Stimulated activated CD8-positive, alpha-beta memory T cell treated with anti-CD3 and anti-CD28 coated beads, Interleukin-15, amount 100 ng/mL, for 24 hours (primary cell): ENCODE data around the gene LRR1.
A peak's percentile ranks its signal among the peaks of the same experiment; 100 is the strongest.
"Not testable (repeated sequence)": the region's sequence is repeated elsewhere in the genome, so short reads cannot be mapped to it uniquely, and the experiment has no call there.

Experiments used
- DNase-seq: peaks from one replicate; pipeline ENCODE4 v3.0.0-alpha.2; 2020; ENCODE audit warnings: low read depth

LRR1 gene, protein sequence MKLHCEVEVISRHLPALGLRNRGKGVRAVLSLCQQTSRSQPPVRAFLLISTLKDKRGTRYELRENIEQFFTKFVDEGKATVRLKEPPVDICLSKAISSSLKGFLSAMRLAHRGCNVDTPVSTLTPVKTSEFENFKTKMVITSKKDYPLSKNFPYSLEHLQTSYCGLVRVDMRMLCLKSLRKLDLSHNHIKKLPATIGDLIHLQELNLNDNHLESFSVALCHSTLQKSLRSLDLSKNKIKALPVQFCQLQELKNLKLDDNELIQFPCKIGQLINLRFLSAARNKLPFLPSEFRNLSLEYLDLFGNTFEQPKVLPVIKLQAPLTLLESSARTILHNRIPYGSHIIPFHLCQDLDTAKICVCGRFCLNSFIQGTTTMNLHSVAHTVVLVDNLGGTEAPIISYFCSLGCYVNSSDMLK

DNA sequence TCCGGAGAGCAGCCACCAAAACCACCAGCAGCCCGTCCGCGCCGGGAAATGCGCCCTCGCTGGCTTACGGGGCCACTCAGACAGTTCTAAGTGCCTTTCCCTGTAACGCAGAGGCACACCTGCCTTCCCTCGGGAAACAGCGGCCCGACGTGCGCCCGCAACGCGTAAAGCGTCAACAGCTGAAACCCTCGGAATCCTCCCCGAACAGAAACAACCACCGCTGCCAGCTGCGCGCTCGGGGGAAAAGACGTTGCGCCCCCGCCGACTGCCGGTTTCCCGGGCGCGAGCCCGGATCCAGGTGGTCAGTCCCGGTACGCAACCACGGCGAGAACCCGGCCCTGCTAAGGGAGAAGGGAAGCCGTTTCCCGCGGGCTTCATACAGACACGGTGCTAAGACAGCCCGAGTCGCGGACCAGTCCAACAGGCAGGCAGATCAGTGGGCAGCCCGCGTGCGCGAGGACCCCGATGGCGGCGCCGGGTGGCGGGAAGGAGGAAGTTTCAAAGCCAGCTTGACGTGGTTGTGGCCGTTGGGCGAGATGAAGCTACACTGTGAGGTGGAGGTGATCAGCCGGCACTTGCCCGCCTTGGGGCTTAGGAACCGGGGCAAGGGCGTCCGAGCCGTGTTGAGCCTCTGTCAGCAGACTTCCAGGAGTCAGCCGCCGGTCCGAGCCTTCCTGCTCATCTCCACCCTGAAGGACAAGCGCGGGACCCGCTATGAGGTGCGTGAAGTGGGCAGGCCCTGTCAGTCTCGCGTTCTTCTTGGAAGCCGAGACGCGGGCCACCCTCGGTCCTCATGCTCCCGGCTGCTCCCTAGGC lies at the start of gene LRR1:
TSS of gene LRR1 (plus strand) at position 456 of the 816 bp plus-strand sequence. CDS start at position 537, 81 bp downstream.
- DNase-seq: peak; percentile 68

DNA sequence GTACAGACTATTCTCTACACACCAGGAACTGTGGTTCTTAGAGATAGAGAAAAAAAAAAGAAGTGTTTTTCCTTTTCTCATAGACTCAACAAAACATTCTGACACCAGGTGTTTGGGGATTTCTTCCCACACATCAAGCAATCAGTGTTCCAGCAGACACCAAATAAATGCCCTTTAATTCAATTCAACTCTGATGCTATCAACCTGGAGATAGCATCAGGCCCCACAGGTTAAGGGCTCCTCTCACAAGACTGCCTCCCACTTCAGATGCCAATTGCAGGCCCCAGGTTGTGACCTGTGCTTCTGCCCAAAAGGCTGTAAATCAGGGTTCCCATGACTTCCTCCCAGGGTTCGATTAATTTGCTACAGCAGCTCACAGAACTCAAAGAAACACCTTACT lies 49.3 kb upstream of the LRR1 start:
- no peak for DNase-seq

DNA sequence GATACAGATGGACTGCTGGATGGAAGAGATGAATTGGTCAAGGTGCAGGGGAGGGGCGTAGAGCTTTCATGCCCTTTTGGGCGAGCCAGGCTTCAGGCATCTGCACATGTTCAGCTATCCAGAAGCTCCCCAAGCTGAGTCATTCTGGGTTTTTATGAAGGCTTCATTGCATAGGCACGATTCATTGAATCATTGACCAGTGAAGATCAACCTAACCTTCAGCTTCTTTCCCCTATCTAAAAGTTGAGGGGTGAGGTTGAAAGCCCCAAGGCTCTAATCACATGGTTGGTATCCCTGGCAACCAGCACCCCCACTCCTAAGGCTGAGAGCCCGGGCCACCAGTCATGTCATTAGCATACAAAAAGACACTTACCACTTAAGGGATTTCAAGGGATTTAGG lies 48.9 kb upstream of the LRR1 start:
- no peak for DNase-seq

DNA sequence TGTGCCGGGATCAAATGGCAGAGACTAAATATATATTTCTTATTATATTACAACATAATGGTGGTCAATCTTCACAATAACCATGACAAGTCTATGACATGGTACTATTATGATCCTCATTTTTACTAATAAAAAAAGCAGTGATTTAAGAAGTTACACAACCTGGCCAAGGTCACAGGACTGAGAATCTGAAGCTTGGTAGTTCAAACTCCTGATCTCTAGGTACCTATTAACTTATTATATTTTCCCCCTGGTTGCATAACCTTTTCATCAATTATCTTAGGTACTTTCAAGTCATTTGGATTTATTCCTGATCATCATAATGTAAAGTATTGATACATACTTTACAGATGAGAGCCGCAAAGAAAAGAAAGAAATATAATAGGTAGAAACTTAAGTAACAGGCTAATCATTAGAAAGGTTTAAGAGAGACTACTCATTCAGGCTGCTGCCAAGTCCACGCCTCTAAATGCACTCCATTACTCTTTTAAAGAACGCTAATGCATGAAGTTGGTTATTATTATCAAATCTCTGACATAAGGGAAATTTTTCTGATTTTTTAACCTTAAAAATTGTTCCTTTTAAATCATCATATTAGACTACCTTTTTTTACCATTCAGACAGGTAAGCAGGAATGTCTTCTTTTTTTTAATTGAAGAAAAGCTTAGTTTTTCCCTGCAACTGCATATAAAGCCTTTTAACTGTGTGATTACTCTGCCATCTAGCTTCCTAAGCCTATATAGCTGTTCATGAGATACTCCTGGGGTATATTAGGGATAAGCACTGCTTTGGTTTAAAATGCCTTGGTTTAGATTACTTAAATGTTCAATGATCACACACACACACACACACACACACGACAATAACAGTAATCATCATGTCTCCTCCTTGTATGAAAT lies 48.2 kb upstream of the LRR1 start:
- no peak for DNase-seq

DNA sequence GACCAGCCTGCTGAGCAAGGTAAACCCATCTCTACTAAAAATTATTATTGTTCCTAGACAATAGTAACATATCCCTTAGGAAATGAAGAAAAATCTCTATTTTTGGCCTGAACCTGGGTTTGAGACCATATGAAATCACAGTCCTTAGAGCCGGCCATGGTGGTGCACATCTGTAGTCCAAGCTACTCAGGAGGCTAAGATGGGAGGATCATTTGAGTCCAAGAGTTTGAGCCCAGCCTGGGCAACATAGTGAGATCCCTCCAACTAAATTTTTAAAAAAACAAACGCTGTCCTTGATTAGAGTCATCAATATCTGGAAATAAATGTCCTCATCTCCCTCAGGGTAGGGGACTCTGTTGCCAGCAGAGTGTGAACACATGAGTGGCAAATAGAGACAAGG lies 47.2 kb upstream of the LRR1 start:
- no peak for DNase-seq

DNA sequence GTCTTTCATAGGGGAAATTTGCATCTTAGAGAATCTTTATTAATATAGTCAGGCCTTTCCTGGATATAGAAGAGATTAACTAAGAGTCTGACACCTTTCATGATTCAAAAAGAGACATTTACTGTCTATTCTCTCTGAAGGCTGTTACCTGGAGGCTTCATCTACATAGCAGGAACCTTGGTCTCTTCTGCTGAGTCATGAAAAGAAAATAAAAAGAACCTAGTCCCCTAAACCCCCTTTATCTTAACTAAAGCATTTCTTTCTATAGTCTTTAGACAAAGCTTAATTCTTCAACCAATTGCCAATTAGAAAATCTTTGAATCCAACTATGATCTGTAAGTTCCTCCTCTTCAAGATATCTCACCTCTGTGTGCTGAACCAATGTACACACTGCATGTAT lies 45.6 kb upstream of the LRR1 start:
- DNase-seq: no peak

DNA sequence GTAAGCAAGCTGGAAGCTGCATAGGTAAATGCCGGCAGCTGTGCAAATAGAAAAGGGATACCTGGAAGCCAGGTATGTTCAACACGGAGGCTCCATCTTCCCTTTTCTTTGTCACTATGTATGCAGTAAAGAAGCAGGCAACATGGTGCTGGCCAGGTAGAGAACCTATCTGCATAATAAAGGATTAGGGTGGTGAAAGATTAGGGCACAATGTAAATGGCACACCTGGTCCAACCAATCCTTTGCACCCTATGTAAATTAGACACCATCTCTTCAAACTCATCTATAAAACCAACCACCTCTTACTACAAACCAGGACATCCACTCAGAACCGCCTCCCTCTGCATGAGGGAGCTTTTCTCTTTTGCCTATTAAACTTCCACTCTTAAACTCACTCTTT lies 44.8 kb upstream of the LRR1 start:
- DNase-seq: no peak

DNA sequence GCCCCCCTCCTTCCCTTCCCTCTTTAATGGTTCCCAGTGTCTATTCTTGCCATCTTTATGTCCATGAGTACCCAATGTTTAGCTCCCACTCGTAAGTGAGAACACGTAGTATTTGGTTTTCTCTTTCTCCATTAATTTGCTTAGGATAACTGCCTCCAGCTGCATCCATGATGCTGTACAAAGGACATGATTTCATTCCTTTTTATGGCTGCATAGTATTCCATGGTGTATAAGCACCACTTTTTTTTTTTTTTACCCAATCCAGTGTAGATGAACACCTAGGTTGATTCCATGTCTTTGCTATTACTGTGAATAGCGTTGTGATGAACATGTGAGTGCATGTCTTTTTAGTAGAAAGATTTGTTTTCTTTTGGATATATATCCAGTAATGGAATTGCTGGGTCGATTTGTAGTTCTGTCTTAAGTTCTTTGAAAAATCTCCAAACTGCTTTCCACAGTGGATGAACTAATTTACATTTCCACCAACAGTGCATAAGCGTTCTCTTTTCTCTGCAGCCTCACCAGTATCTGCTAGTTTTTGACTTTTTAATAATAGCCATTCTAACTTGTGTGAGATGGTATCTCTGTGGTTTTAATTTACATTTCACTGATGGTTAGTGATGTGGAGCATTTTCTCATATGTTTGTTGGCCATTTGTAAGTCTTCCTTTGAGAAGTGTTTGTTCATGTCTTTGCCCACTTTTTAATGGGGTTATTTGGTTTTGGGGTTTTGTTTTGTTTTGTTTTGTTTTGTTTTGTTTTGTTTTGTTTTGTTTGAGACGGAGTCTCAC lies 38.6 kb upstream of the LRR1 start:
- DNase-seq: no peak

DNA sequence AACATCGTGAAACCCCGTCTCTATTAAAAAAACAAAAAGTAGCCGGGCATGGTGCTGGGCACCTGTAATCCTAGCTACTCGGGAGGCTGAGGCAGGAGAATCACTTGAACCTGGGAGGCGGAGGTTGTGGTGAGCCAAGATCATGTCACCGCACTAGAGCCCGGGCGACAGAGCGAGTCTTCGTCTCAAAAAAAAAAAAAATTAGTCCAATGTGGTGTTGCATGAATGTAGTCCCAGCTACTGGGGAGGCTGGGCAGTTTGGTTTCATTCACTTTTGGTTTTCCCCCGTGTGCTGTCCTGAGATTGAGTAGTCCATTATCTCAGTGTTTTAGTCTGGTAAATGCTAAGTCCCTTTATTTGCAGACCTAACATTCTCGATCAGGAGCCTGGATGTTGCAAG lies 32.0 kb upstream of the LRR1 start:
- DNase-seq: no peak

DNA sequence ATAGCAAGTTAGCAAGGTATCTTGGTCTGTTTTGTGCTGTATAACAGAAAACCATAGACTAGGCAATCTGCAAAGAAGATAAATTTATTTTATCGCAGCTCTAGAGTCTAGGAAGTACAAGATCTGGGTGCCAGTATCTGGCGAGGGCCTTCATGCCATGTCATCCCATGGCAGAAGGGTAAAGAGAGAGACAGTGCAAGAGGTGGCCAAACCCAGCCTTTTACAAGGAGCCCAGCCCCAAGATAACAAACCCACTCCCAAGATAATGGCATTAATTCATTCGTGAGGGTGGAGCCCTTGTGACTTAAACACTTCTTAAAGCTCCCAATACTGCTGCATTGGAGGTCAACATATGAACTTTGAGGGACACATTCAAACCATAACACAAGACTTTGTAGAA lies 29.5 kb upstream of the LRR1 start:
- DNase-seq: no peak

DNA sequence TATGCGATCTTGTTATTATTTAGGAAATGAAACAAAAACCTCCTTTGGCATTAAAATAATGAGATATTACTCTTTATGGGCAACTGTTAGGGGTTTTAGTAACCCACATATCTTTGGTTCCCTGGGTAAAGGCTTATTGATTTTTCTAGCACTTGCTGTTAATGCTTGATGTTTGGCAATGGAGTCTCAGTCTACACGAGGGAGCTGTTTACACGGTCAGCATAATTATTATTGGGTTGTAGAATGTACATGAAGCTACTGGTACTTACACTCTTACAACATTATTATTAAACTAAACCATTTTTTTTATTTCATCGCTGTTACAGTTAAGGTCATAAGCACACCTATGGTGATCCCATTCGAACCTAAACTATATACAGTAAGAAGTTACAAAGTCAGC lies 24.7 kb upstream of the LRR1 start:
- no peak for DNase-seq

DNA sequence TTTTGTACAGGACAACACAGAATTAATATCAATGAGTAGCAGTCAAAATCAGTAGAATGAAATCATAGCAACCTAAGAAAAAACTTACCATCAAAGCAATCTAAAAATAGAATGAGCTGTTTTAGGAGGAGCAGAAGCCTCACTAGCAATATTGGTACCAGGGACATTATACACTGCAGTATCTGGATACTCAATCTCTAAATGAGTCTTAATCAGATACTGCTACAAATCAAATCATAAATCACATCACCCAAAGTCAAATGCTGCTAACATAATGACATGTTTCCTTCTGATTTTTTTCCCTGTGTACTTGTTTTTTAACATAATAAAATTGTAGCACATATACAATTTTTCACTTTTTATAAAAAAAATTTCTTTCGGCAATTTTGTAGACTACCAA lies 20.6 kb upstream of the LRR1 start:
- no peak for DNase-seq

DNA sequence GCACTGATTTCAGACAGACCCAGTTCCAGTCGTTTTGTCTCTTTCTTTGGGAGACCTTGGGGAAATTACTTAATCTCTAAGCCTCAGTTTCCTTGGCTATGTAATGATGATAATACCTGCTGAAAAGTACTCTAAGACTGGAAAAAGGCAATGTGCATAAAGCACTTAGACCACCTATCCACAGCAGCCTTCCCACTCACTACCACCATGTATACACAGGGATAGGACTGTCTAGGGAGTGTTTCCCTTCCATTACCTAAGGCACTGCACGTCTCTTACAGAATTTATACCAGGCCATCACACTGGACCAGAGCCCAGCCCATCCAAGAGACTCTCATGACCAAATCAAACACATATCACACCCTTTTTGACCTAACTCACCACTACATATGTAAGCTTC lies 18.9 kb upstream of the LRR1 start:
- no peak for DNase-seq

DNA sequence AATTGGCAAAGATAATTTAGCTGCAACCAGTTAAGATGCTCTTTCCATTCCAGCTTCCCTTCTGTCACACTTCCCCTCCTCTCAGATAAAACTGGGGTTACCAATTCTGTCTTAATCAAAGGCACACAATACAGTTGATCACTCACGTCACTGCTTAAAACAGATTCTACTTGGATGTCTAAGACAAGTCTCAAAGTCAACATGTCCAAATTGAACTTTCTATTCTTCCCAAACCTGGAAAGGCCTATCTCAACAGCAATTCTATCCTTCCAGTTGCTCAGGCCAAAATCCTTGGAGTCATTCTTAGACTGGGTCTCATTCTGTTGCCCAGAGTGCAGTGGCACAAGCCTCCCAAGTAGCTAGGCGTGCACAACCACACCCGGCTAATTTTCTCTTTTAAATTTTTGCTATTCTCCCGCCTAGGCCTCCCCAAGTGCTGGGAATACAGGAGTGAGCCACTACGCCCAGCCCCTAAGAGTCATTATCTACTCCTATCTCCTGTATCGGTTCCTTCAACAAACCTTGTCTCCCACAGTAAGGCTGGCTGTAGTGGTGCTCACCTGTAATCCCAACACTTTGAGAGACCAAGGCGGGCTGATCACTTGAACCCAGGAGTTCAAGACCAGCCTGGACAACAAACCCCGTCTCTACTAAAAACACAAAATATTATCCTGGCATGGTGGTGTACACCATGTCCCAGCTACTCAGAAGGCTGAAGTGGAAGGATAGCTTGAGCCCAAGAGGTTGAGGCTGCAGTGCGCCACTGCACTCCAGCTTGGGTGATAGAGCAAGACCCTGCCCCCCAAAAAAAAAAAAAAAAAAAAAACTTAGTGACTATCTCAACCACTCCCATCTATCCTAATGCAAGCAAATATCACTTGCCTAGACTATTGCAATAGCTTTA lies 17.3 kb upstream of the LRR1 start:
- DNase-seq: no peak

DNA sequence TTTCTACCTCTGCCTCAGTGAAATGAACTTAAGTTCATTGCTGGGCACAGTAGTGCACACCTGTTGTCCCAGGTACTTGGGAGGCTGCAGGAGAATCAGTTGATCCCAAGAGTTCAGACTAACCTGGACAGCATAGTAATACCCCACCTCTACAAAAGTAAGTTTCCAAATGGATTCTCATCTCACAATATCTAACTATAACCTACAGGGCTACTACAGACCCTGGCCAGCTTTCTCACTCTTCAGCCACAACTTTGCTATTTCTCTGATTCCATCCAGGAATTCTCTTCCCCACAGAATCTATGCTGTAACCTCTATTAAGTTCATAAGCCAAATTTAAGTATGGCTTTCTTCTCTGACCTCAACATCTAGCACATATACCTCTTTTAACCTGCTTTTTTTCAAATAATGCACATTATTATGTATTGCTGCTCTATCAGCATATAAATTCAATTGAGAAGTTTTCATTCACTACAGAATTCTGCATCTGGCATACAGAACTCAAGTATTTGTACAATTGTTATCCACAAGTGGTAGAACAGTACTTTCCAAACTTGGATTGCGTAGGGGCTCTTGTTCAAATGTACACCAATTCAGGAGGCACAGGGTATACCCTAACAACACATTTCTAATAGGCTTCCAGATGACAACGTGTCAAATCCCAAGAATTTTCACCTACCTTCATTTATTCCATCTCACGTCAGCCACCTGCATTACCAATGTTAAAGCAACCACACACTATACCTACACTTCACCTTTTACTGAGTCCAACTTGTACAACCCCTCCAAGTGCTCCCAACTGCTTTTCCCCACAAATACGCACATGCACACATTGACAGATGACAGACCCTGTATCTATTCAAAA lies 16.4 kb upstream of the LRR1 start:
- no peak for DNase-seq

DNA sequence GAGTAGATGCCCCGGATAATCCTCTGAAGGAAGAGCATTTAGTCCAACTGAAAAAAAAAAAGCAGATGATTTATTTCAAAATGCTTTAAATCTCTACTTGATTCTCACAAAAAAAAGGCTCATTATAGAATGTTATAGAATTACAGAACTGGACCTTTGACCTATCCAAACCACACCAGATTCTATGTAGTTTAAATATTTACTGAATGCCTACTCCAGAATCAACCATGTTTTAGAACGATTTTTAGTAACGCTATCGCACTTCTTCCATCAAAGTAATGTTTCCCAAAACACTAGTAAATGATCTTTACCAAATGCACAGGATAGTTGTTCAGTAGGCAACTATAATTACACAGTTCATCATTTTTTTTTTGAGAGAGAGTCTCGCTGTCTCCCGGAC lies 15.1 kb upstream of the LRR1 start:
- no peak for DNase-seq

DNA sequence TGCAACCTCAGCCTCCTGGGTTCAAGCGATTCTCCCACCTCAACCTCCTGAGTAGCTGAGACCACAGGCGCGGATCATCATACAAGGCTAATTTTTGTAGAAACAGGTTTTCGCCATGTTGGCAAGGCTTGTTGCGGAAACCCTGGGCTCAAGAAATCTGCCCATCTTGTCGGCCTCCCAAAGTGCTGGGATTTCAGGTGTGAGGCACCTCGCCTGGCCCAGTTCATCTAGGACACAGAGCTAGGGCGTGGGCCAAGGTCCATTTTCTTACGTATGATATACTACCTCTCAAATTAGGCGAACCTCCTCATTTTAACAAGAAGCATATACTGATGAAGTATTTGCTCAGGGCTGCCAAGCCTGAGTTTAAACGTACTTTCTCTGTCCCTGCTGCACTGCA lies 14.7 kb upstream of the LRR1 start:
- DNase-seq: no peak

DNA sequence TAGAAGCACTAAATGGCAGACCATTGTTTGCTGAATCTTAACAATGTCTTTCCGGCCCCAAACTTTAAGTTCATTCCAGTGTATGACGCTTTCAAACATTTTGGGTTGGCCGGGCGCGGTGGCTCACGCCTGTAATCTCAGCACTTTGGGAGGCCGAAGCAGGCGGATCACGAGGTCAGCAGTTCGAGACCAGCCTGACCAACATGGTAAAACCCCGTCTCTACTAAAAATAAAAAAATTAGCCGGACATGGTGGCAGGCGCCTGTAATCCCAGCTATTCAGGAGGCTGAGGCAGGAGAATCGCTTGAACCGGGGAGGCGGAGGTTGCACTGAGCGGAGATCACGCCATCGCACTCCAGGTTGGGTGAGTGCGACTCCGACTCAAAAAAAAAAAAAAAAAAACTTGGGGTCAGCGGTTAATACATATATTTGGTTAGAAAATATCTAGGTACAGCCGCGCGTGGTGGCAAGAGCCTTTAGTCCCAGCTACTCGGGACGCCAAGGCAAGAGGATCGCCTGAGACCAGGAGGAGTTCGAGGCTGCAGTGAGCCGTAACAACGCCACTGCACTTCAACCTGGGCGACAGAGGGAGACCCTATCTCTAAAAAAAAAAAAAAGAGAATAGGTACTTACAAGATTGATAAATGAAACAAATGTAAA lies 13.6 kb upstream of the LRR1 start:
- DNase-seq: not testable (repeated sequence)
